ENCODE measurements around the gene C1QTNF9.

Gene C1QTNF9

DNA sequence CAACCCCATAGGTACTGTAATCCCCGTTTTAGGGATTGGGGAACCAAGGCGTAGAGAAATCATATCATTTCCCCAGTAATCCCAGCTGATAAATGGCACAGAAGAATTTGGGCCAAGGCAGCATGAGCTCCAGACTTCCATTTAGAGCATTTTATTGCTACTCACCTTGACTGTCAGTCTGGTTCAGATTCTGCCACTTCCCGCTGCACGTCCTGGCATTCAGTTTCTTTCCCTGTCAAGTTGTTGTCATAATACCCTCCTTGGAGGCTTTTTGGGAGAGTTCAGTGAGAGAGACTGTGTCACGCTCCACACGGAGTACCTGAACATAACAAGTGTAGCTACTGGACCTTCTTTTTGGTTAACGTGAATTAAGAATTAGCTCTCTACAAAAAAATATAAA, 7.5 kb upstream of the C1QTNF9 start:
- in situ Hi-C loops (cut with HindIII; ENCODE audit: low sequenced_read_pairs), result no loop called here

GRCh38 chr13:24304620-24305019, 4.8 kb upstream of the C1QTNF9 start:
- TF ChIP-seq CTCF (IDR thresholded peaks at IDR 0.05; ENCODE audit: low read depth, low read length), result no peak
- no peak for DNase-seq (ENCODE audit: low read depth, low spot score)

More for the DNA sequence above, 7.5 kb upstream of the C1QTNF9 start:
- TF ChIP-seq CTCF (IDR thresholded peaks at IDR 0.05; ENCODE audit: low read depth, low read length), result no peak
- no peak for DNase-seq (ENCODE audit: low read depth, low spot score)
- no peak overlapping the region for H3K4me3 ChIP-seq (ENCODE audit: low read depth, low read length)

DNA sequence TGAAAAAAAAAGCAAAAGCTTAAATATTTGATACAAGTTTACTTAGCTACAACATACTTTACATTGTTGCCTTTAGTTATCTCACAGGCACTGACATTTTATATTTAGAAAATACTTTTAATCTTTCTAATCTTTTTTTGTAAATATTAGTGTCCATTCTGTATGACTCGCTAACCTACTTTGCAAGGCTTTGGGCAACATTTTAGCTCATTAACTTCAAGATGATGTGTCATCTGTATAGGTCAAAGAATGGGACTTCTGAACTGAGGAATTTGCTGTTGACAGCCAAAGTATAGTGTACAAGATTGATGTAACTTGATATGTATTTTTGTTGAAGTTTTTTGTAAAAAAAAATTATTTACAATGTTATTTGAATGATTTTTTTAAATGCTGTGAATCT, 2.7 kb upstream of the C1QTNF9 start:
- in situ Hi-C loops (cut with HindIII; ENCODE audit: low sequenced_read_pairs), result no loop called here
- no peak for TF ChIP-seq CTCF (IDR thresholded peaks at IDR 0.05; ENCODE audit: low read depth, low read length)
- no peak overlapping the region for H3K4me3 ChIP-seq (ENCODE audit: low read depth, low read length)
- DNase-seq (ENCODE audit: low read depth, low spot score), result peak; percentile 12

More at GRCh38 chr13:24304620-24305019, 4.8 kb upstream of the C1QTNF9 start:
- no peak overlapping the region for H3K4me3 ChIP-seq (ENCODE audit: low read depth, low read length)
- in situ Hi-C loops (cut with HindIII; ENCODE audit: low sequenced_read_pairs), result no loop called here

GRCh38 chr13:24307211-24308067, 1.9 kb upstream of the C1QTNF9 start:
- DNase-seq (ENCODE audit: low read depth, low spot score), result no peak
- no peak for TF ChIP-seq CTCF (IDR thresholded peaks at IDR 0.05; ENCODE audit: low read depth, low read length)
- in situ Hi-C loops (cut with HindIII; ENCODE audit: low sequenced_read_pairs), result no loop called here
- H3K4me3 ChIP-seq (ENCODE audit: low read depth, low read length), result no peak overlapping the region

DNA sequence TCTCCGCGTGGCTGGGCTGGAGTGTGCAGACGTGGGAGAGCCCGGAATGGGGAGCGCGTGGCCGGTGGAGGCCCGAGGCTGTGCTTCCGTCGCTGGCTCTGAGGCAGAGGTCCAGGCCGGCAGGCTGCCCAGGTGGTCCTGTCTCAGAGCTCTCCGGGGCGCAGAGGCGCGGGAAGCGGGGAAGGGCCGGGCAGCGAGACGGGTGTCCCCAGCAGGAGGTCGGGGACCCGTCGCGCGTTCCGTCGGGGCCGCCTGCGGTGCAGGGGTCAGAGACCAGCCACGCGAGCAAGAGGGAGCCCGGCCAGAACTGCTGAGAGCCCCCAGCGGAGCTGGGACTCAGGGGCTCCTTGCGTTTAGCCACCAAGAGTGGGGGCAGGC, 1.3 kb upstream of the C1QTNF9 start:
- in situ Hi-C loops (cut with HindIII; ENCODE audit: low sequenced_read_pairs), result no loop called here
- no peak for DNase-seq (ENCODE audit: low read depth, low spot score)
- TF ChIP-seq CTCF (IDR thresholded peaks at IDR 0.05; ENCODE audit: low read depth, low read length), result no peak
- H3K4me3 ChIP-seq (ENCODE audit: low read depth, low read length), result no peak overlapping the region

DNA sequence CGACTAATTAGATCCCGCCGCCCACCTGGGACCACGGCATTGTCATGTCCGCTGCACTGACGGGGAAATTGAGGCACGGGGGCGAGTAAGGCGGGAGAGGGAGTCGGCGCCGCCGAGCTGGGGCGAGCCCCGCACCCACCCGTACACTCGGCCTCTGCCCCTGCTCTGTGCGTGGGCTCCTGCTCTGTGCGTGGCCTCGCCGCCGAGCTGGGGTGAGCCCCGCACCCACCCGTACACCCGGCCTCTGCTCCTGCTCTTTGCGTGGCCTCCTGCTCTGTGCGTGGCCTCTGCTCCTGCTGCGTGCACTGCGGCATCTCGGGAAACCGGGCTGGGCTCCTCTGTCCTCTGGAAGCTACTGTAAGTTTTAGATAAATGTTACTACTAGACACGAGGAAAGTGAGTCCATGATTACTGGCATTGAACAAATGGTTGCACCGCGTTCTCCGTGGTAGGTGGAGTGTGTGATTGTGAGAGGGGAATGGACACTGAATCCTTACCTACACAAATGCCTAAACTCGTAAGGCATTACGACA, 826 bp upstream of the C1QTNF9 start:
- DNase-seq (ENCODE audit: low read depth, low spot score), result no peak
- in situ Hi-C loops (cut with HindIII; ENCODE audit: low sequenced_read_pairs), result no loop called here
- no peak for TF ChIP-seq CTCF (IDR thresholded peaks at IDR 0.05; ENCODE audit: low read depth, low read length)
- no peak overlapping the region for H3K4me3 ChIP-seq (ENCODE audit: low read depth, low read length)

Measured in astrocyte of the spinal cord (primary cell).